Mesothelial cell of epicardium (in vitro differentiated cells): ENCODE results near the gene FYB1. TPM values are rescaled to one million over a fixed set of nuclear protein-coding genes. Genes with fewer than 3 reads are reported as not detected.

Source experiments
- DNase-seq, 2 experiments: peaks; one replicate each; pipeline ENCODE4 v3.0.0; 2021; ENCODE audit warnings: low spot score in 2 of 2; ENCODE audit not compliant: unreplicated experiment in 2 of 2
- H3K27ac Mint-ChIP-seq: 2 replicates; pipeline ENCODE4 v1.8.0; 2021; ENCODE audit warnings: mixed read lengths
- H3K27me3 Mint-ChIP-seq: 2 replicates; pipeline ENCODE4 v1.8.0; 2021; ENCODE audit warnings: low read depth, mixed read lengths
- H3K36me3 Mint-ChIP-seq: 2 replicates; pipeline ENCODE4 v1.8.0; 2021; ENCODE audit warnings: mixed read lengths
- H3K4me1 Mint-ChIP-seq: 2 replicates; pipeline ENCODE4 v1.8.0; 2021; ENCODE audit warnings: mixed read lengths
- H3K4me3 Mint-ChIP-seq: 2 replicates; pipeline ENCODE4 v1.8.0; 2021; ENCODE audit warnings: mild to moderate bottlenecking, moderate library complexity, mixed read lengths
- H3K9me3 Mint-ChIP-seq: 2 replicates; pipeline ENCODE4 v1.8.0; 2021; ENCODE audit warnings: mixed read lengths
- CTCF ChIP-seq: fragments of 200-600 bp; sonication (generic); IDR thresholded peaks from one replicate; pipeline ENCODE4 v1.5.0; 2021; ENCODE audit warnings: antibody characterized with exemption; ENCODE audit not compliant: unreplicated experiment
- total RNA-seq: library from RNA; stranded (reverse); gene quantifications from 3 replicates; pipeline ENCODE4 v1.2.1, GENCODE V29; 2021

The FYB1 gene
- total RNA-seq, 1 donor from 2014 or later, result 1.5 TPM

GRCh38 chr5:39091940-39092580 lies 127.3 kb downstream of the FYB1 start:
- DNase-seq, result no peak
- Mint-ChIP-seq H3K27ac (peak overlapping the region; percentile 18), H3K9me3 (peaks cover 28% of the 10 kb centered on the region)

GRCh38 chr5:39083968-39084367 lies 135.4 kb downstream of the FYB1 start:
- no peak for TF ChIP-seq CTCF
- no peak for DNase-seq
- H3K9me3 Mint-ChIP-seq, result peaks cover 10% of the 10 kb centered on the region
- H3K36me3 Mint-ChIP-seq, result no peaks in the 10 kb centered on the region
- no peak overlapping the region for H3K4me3 Mint-ChIP-seq
- H3K4me1 Mint-ChIP-seq, result peaks cover 4% of the 10 kb centered on the region
- no peaks in the 10 kb centered on the region for H3K27me3 Mint-ChIP-seq
- H3K27ac Mint-ChIP-seq, result no peak overlapping the region

More at GRCh38 chr5:39091940-39092580, 127.3 kb downstream of the FYB1 start:
- no peak overlapping the region for H3K4me3 Mint-ChIP-seq
- H3K27me3 Mint-ChIP-seq, result no peaks in the 10 kb centered on the region
- peaks cover 6% of the 10 kb centered on the region for H3K4me1 Mint-ChIP-seq
- TF ChIP-seq CTCF, result no peak
- peaks cover 4% of the 10 kb centered on the region for H3K36me3 Mint-ChIP-seq

GRCh38 chr5:39082995-39083394 lies 136.4 kb downstream of the FYB1 start:
- DNase-seq, result no peak
- H3K4me3 Mint-ChIP-seq, result no peak overlapping the region
- H3K9me3 Mint-ChIP-seq, result peaks cover 4% of the 10 kb centered on the region
- H3K4me1 Mint-ChIP-seq, result peaks cover 4% of the 10 kb centered on the region
- TF ChIP-seq CTCF, result no peak
- no peaks in the 10 kb centered on the region for H3K36me3 Mint-ChIP-seq
- no peaks in the 10 kb centered on the region for H3K27me3 Mint-ChIP-seq
- no peak overlapping the region for H3K27ac Mint-ChIP-seq

GRCh38 chr5:39080597-39081204 lies 138.7 kb downstream of the FYB1 start:
- no peak overlapping the region for H3K4me3 Mint-ChIP-seq
- DNase-seq, result no peak
- H3K27ac Mint-ChIP-seq, result no peak overlapping the region
- no peaks in the 10 kb centered on the region for H3K27me3 Mint-ChIP-seq
- no peaks in the 10 kb centered on the region for H3K36me3 Mint-ChIP-seq
- H3K4me1 Mint-ChIP-seq, result peaks cover 21% of the 10 kb centered on the region
- peak; percentile 71 for TF ChIP-seq CTCF
- H3K9me3 Mint-ChIP-seq, result peaks cover 4% of the 10 kb centered on the region

- Mint-ChIP-seq H3K4me1 (peaks cover 25% of the 10 kb centered on the region), H3K9me3 (peaks cover 4% of the 10 kb centered on the region), H3K27me3 (no peaks in the 10 kb centered on the region), H3K4me3 (no peak overlapping the region), H3K36me3 (no peaks in the 10 kb centered on the region), H3K27ac (no peak overlapping the region)
- no peak for DNase-seq
- TF ChIP-seq CTCF, result no peak
These were observed 139.2 kb downstream of the FYB1 start for GRCh38 chr5:39080168-39080567.
